HG03280 (cell line): ENCODE measurements around the gene PELI1.
A peak's percentile ranks its signal among the peaks of the same experiment; 100 is the strongest.

Experiments
- ATAC-seq: cut with Tn5 transposase; IDR thresholded peaks from one replicate; pipeline ENCODE4 v1.9.1; 2021; ENCODE audit warnings: mild to moderate bottlenecking, moderate library complexity; ENCODE audit not compliant: unreplicated experiment

Gene PELI1, protein sequence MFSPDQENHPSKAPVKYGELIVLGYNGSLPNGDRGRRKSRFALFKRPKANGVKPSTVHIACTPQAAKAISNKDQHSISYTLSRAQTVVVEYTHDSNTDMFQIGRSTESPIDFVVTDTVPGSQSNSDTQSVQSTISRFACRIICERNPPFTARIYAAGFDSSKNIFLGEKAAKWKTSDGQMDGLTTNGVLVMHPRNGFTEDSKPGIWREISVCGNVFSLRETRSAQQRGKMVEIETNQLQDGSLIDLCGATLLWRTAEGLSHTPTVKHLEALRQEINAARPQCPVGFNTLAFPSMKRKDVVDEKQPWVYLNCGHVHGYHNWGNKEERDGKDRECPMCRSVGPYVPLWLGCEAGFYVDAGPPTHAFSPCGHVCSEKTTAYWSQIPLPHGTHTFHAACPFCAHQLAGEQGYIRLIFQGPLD

GRCh38 chr2:64144057-64145013 lies at the start of gene PELI1:
Gene PELI1, minus strand, starts transcription at chr2:64144420. Its CDS starts 36,110 bp downstream, at chr2:64108310.
- peak; percentile 85 for ATAC-seq

GRCh38 chr2:64193491-64193890 lies 49.3 kb upstream of the PELI1 start:
- no peak for ATAC-seq

DNA sequence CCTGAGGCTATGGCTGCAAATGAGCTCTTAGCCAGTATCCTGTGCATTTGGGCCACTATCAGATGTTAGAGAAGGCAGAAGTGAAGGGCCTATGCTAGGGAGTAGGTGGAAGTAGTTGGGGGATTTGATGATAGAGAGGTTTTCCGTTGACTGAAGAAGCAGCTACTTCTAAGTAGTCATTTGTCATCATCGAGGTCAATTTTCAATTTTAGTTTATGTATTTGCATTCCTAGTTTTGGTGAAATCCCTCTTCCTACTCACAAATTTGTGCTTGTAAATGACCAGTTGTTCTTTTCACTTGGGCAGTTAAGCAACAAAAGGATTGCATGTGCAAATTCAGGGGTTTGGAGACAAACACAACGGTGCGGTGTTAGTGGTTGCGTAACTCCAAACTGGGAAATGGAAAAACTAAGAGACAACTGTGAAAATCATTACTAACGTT lies 48.5 kb upstream of the PELI1 start:
- no peak for ATAC-seq

DNA sequence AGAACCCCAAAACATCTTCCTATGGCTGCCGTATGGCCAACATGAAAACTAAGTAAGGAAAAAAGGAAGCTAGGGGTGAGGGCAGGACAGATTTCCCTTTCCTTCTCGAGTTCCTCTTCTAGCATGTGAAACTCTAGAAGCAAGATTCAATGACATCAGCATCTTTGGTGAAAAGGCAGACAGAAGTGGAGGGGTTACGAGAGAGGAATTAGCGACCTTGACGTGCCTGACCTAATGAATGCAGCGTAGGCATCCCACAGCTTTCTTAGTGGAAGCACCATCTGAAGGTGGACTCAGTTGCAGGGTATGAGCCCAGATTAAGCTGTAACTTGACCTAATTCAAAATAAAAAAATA lies 47.9 kb upstream of the PELI1 start:
- ATAC-seq: no peak

DNA sequence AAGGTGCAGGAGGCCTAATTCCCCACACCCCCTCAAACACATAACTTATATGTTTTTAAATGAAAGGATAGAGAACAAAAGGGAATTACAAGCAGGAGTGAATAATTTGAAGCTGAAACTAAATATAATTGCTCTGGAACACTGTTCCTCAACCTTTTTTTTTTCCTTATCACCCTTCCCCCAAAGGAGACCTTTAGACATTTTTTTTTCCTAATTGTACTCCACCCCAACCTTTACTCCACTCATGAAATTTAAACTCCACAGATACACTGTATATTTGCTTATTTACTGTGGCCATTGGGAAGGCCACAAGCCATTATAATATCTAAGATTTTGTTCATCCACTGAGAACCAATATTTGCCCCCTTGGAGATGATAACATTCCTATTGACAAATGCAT lies 45.4 kb upstream of the PELI1 start:
- no peak for ATAC-seq

DNA sequence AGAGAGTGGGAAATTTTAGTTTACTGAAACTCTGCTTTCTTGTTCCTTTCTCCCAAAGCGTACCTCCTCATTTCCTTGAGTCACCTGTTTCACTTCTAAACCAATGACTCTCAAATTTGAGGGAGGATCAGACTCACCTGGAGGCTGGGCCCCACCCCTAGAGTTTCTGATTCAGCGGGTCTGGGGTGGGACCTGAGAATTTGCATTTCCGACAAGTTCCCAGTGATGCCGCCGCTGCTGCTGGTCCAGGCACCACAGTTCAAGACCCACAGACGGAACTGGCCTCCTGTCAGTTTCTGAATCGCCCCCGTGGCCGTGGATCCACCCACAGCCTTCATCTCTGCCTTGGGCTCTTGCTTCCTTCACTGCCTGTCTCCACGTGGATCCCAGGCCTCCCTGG lies 44.9 kb upstream of the PELI1 start:
- ATAC-seq: no peak

GRCh38 chr2:64186699-64187605 lies 42.7 kb upstream of the PELI1 start:
- no peak for ATAC-seq

- ATAC-seq: peak; percentile 88
Observed at GRCh38 chr2:64179582-64180321, 35.5 kb upstream of the PELI1 start.

DNA sequence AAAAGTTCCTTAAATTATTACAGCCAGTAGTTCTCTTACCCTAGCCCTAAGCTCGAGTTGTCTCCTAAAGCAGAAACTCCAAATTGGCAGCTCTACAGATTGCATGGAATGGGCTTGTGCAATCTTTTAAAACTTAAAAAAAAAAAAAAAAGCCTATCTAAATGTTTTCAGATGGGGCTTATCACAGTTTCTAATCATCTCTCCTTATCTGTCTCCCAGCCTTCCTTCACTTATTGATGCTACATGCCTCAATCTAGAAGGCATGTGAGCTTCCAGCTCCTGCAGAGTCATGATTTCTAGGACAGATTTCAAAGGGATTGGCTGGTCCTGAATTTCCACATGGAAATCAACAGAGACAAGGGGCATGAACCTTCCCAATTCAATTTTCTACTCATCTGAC lies 33.1 kb upstream of the PELI1 start:
- ATAC-seq: no peak

GRCh38 chr2:64175419-64176197 lies 31.4 kb upstream of the PELI1 start:
- no peak for ATAC-seq

DNA sequence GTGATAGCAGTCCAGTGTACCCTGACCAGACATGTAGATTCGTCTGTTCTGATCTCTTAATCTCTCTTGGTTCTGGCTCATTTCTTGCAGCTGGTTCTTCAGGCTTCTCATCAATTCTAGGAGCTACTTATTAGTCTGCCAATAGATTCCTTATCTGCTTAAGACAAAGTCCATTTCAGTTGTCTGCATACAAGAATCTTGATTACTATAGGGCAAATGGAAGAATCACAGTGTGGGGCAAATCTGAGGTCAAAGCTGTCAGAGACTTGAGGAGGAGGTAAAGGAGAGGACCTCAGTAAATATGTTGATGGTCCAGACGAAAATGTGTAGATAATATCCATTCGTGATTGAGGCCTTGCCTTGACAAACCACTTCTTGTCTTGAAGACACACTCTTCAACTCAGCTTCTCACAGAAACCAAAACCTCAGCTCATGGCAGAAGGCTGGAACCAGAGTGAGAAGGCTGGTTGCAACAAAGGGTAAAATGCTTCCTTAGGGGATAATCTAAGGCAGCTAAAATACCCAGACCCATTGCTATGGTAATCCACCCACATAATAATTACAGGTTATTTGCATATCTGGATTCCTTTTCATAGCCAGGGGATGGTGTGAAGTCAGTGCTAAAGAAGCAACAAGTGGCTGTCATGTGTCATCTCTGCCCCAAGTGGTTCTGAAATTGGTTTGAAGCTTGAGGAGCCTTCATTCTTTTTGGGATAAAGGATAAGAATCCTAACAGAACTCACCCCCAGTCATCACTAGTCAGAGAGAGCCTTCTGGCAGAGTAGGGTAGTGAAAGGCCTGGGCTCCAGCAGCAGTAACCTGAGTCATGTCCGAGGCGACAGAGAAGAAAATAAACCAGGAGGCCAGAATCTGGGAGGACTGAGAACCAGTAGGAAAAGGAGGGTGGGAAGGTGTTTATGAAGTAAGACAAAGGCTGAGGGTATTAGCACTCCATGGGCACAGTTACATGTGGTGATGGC lies 29.2 kb upstream of the PELI1 start:
- ATAC-seq: no peak

- ATAC-seq: no peak
Observed at GRCh38 chr2:64168756-64169155, 24.5 kb upstream of the PELI1 start.

DNA sequence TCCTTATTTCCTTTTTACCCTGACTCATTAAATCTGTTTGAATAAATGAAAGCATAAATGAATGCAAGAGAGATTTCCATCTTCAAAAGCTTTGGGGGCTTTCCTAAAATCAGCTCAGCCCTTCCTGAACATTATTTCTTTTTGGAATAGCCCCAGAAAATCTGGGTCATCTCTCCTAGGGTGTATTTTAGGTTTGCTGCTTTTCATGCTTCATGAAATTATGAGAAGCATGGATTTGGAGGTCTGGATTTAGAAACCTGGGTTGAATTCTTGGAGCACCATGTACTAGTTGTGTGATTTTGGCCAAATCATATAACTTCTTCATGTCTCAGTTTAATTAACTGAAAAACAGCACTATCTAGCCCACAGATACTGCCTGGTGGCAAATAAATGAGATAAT lies 24.0 kb upstream of the PELI1 start:
- ATAC-seq: no peak

DNA sequence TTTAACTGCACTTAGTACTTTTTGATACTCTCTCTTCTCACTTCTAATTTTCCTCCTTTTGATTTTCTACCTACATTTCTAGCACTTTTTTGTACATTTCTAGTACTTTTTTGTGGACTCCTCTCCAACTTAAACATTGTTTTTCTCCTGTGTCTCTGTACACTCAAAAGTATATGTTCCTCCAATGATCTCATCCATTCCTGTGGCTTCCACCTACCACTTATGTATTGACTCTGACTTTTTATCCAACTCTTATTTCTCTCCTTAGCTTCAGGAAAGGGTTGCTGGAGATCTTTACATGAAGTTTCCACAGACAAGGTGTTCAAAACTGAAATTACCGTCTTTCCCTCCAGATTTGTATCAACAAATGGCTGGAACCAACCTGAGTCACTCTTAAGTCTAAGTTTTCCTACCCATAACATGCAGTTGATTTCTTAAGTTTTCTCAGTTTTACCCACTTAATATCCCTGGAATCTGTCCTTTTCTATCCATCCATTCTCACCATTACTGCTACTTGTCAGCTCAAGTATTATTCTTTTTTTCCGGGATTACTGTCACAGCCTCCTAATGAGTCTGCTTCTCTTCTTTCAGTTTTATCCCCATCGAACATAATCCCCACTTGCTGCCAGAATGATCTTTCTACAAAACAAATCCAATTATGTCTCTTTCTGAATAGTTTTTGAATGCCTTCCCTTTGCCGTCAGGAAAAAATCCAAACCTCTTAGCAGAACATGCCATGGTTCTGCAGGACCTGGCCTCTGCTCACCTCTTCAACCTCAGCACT lies 22.6 kb upstream of the PELI1 start:
- ATAC-seq: no peak

- ATAC-seq: no peak
Observed at GRCh38 chr2:64166212-64166611, 22.0 kb upstream of the PELI1 start.

GRCh38 chr2:64165706-64166105 lies 21.5 kb upstream of the PELI1 start:
- ATAC-seq: no peak

DNA sequence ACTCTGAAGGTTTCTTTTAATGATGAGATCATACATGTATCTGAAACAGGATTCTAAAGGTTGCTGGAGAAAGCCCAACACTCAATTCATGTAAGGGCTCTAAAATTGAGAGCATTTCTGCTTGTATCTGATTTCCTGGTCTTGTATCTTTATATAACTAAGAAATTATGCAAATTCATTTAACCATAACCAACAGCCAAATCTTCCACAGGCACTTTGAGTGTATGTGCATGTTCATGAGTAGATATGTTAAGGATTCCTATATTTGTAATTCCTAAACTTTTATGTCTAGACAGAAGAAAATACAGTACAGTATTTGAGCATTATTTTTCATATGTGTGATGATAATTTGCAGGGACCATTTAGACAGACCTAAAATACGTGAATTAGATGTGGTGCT lies 20.4 kb upstream of the PELI1 start:
- ATAC-seq: no peak
